Astrocyte (in vitro differentiated cells and primary cell): ENCODE results near the gene PSMB3.

Source experiments
- CTCF ChIP-seq: IDR thresholded peaks from 2 replicates; pipeline ENCODE4 v1.5.1; 2011; ENCODE audit warnings: low read depth, mild to moderate bottlenecking, inconsistent platforms, low read length, moderate library complexity; ENCODE audit not compliant: insufficient read depth
- EZH2 ChIP-seq: IDR thresholded peaks from 2 replicates; pipeline ENCODE4 v1.6.1; 2012; ENCODE audit warnings: mild to moderate bottlenecking, low read length, inconsistent platforms; ENCODE audit not compliant: insufficient read depth

GRCh38 chr17:38746849-38747462 lies 5.6 kb upstream of the PSMB3 start:
- TF ChIP-seq CTCF (no peak), EZH2 (no peak)
